Measurements from ENCODE around the gene DHX35.

DHX35 gene

DNA sequence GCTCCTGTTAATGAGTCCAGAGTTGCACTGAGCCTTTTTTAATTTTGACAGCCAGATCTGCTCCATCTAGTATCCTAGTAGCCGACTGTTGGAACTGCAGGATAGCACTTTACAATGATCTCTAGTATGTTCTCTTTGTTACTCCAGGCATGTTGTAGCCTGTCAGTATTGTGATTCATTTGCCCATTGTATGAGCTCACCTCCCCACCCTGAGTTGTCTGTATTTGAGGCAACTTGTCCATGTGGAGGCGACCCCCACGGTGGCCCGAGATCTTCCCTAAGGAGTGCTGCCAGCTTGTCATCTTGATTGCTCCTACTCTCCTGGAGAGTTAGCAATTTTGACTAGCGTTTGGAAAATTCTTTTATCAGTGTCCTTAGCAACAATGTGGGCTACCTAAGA, 67.2 kb downstream of the DHX35 start:
- no peak overlapping the region for H3K9ac ChIP-seq (ENCODE audit: low read depth, low read length)
- H3K4me3 ChIP-seq (ENCODE audit: low read length): no peak overlapping the region
- peaks cover 44% of the 10 kb centered on the region for H3K36me3 ChIP-seq (ENCODE audit: insufficient read depth, low read length)
- H3K4me2 ChIP-seq (ENCODE audit: low read length): no peak overlapping the region
- H3K27me3 ChIP-seq (ENCODE audit: control insufficient read depth, insufficient read depth, low read length): no peaks in the 10 kb centered on the region
- H3K4me1 ChIP-seq (ENCODE audit: control insufficient read depth, insufficient read depth, low read length): no peaks in the 10 kb centered on the region
- no peaks in the 10 kb centered on the region for H3K9me3 ChIP-seq (replicated peaks; ENCODE audit: low read length)

DNA sequence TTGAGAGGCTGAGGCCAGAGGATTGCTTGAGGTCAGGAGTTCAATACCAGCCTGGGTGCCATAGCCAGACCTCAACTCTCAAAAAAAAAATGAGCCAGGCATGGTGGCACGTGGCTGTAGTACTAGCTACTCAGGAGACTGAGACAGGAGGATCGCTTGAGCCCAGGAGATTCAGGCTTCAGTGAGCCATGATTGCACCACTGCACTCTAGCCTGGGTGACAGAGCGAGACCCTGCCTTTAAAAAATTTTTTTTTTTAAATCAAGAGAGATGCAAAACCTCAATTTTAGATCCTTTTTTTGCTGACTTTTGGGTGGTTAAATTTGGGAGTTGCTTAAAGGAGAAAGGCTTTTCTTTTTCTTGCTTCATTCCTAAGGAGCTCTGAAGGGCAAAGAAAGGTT, 70.9 kb downstream of the DHX35 start:
- H3K9ac ChIP-seq (ENCODE audit: low read depth, low read length): no peak overlapping the region
- no peaks in the 10 kb centered on the region for H3K27me3 ChIP-seq (ENCODE audit: control insufficient read depth, insufficient read depth, low read length)
- H3K4me2 ChIP-seq (ENCODE audit: low read length): no peak overlapping the region
- H3K4me3 ChIP-seq (ENCODE audit: low read length): no peak overlapping the region
- H3K9me3 ChIP-seq (replicated peaks; ENCODE audit: low read length): no peaks in the 10 kb centered on the region
- H3K4me1 ChIP-seq (ENCODE audit: control insufficient read depth, insufficient read depth, low read length): no peaks in the 10 kb centered on the region
- H3K36me3 ChIP-seq (ENCODE audit: insufficient read depth, low read length): peaks cover 43% of the 10 kb centered on the region

DNA sequence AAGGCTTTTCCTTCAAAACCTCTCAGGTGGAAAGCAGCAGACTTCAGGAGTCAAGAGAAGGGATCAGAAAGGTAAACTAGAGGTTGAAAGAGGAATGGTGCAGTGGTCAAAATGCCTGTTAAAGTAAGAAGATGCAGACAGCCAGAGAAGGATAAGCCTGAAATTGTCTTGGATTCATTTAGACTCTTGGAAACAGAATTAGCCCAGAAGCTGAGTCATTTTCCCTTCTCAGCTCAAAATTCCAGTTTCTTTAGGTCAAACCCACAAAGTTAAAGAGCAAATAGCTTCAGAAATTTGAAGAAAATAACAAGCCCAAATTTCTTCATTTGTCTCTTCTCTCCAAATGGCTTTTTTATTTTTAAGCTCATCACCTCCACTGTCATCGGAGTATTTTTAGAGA, 73.9 kb downstream of the DHX35 start:
- peaks cover 50% of the 10 kb centered on the region for H3K36me3 ChIP-seq (ENCODE audit: insufficient read depth, low read length)
- no peaks in the 10 kb centered on the region for H3K27me3 ChIP-seq (ENCODE audit: control insufficient read depth, insufficient read depth, low read length)
- H3K4me3 ChIP-seq (ENCODE audit: low read length): no peak overlapping the region
- H3K9ac ChIP-seq (ENCODE audit: low read depth, low read length): no peak overlapping the region
- no peaks in the 10 kb centered on the region for H3K4me1 ChIP-seq (ENCODE audit: control insufficient read depth, insufficient read depth, low read length)
- H3K4me2 ChIP-seq (ENCODE audit: low read length): no peak overlapping the region
- no peaks in the 10 kb centered on the region for H3K9me3 ChIP-seq (replicated peaks; ENCODE audit: low read length)

DNA sequence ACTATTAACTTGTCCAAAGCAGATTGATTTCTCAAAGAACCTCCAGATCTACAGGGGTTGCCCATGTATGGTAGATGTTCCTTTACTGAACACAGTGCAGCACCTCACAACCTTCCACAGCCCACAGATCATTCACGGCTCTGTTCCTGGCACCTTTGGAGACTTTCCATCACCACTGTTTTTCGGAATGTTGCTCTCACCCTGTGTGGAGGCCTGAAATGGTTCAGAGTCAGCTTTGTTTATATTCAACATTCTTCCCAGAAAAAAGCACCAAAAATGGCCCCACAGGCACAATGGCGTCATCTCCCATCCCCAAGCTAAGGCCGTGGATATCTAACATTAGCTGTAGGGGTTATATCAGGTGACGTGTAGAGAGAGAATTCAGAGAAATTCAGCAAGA, 74.7 kb downstream of the DHX35 start:
- peaks cover 50% of the 10 kb centered on the region for H3K36me3 ChIP-seq (ENCODE audit: insufficient read depth, low read length)

DNA sequence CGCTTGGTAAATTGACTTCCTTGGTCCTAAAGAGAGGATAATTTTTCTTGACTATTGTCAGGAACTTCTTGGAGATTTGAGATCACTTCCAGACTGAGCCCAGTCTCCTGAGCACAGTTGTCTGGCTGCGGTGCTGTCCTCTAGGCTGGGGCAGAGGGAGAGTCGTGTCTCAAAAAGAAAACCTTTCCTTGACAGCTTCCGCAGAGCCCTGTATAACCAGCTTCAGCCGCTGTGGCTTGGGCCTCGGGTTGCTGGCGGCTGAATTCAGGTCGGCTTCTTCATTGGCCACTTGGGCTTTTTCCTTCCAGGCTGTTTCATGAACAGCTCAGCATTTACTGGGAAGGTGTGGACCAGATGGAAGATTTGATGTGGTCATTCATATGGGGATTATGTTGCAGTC, 75.9 kb downstream of the DHX35 start:
- Histone ChIP-seq H3K9me3 (replicated peaks; ENCODE audit: low read length) (no peaks in the 10 kb centered on the region), H3K4me2 (ENCODE audit: low read length) (no peak overlapping the region), H3K9ac (ENCODE audit: low read depth, low read length) (no peak overlapping the region), H3K4me3 (ENCODE audit: low read length) (no peak overlapping the region), H3K27me3 (ENCODE audit: control insufficient read depth, insufficient read depth, low read length) (no peaks in the 10 kb centered on the region), H3K4me1 (ENCODE audit: control insufficient read depth, insufficient read depth, low read length) (no peaks in the 10 kb centered on the region), H3K36me3 (ENCODE audit: insufficient read depth, low read length) (peaks cover 45% of the 10 kb centered on the region)

More for the DNA sequence above, 74.7 kb downstream of the DHX35 start:
- no peak overlapping the region for H3K9ac ChIP-seq (ENCODE audit: low read depth, low read length)
- H3K4me1 ChIP-seq (ENCODE audit: control insufficient read depth, insufficient read depth, low read length): no peaks in the 10 kb centered on the region
- H3K9me3 ChIP-seq (replicated peaks; ENCODE audit: low read length): no peaks in the 10 kb centered on the region
- H3K4me2 ChIP-seq (ENCODE audit: low read length): no peak overlapping the region
- H3K4me3 ChIP-seq (ENCODE audit: low read length): no peak overlapping the region
- H3K27me3 ChIP-seq (ENCODE audit: control insufficient read depth, insufficient read depth, low read length): no peaks in the 10 kb centered on the region

DNA sequence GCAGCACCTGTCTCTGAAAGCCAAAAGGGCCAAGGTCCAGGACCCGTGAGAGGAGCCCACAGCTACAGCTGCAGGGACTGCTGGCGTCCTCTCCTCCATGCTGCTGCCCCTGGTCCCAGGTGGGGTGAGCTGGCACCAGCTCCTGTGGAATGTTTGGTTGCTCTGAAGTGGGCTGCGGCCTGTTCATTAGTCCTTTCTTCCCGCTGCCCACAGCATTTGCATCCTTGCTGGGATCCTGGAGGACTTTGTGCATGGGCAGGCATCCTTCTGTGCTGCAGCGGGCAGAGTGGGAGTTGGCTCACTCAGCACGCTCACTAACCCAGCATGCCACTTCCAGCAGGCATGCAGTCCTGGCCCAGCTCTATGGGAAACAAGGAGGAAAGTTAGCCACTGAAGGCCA, 76.4 kb downstream of the DHX35 start:
- Histone ChIP-seq H3K9ac (ENCODE audit: low read depth, low read length) (no peak overlapping the region), H3K4me1 (ENCODE audit: control insufficient read depth, insufficient read depth, low read length) (no peaks in the 10 kb centered on the region), H3K27me3 (ENCODE audit: control insufficient read depth, insufficient read depth, low read length) (no peaks in the 10 kb centered on the region), H3K36me3 (ENCODE audit: insufficient read depth, low read length) (peaks cover 45% of the 10 kb centered on the region), H3K4me3 (ENCODE audit: low read length) (no peak overlapping the region), H3K4me2 (ENCODE audit: low read length) (no peak overlapping the region), H3K9me3 (replicated peaks; ENCODE audit: low read length) (no peaks in the 10 kb centered on the region)

DNA sequence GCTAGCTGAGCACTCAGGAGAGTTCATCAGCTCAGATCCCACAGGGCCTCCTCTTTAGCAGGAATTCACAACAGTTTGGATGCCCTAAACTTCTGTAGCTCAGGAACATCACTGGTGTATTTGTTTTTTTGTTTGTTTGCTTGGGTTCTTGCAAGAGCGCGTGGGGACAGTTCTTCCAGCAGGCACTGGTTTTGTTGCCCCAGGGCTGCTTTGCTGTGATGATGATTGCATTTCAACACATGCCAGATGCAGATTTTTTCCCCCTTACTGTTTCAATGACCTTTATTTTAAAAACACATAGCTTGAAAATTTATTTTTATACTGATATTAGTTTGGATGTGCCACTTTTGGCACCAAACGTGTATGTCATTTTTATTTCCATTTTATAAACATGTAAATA, 77.1 kb downstream of the DHX35 start:
- Histone ChIP-seq H3K4me1 (ENCODE audit: control insufficient read depth, insufficient read depth, low read length) (no peaks in the 10 kb centered on the region), H3K9ac (ENCODE audit: low read depth, low read length) (no peak overlapping the region), H3K4me3 (ENCODE audit: low read length) (no peak overlapping the region), H3K27me3 (ENCODE audit: control insufficient read depth, insufficient read depth, low read length) (no peaks in the 10 kb centered on the region), H3K9me3 (replicated peaks; ENCODE audit: low read length) (no peaks in the 10 kb centered on the region), H3K36me3 (ENCODE audit: insufficient read depth, low read length) (peaks cover 39% of the 10 kb centered on the region), H3K4me2 (ENCODE audit: low read length) (no peak overlapping the region)

DNA sequence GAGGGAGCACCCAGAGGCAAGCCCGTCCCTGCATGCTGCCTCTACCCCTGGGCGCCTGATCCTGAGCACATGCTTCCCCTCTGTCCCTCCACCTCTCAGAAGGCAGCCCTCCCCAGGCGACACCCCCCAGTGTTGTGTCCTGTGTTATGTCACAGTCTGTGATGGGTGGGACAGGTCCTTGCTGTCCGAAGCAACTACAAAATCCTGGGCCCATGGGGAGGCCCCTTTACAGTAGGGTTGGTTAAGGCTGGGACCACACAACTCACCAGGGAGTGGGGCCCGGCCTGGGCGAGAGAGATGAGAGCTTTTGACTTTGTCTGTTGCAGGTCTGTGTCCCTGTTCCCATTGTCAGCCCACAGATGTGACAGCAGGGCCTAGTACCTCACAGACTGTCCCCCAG, 78.0 kb downstream of the DHX35 start:
- no peak overlapping the region for H3K9ac ChIP-seq (ENCODE audit: low read depth, low read length)
- H3K4me2 ChIP-seq (ENCODE audit: low read length): no peak overlapping the region
- peaks cover 37% of the 10 kb centered on the region for H3K36me3 ChIP-seq (ENCODE audit: insufficient read depth, low read length)
- H3K9me3 ChIP-seq (replicated peaks; ENCODE audit: low read length): no peaks in the 10 kb centered on the region
- no peak overlapping the region for H3K4me3 ChIP-seq (ENCODE audit: low read length)
- no peaks in the 10 kb centered on the region for H3K27me3 ChIP-seq (ENCODE audit: control insufficient read depth, insufficient read depth, low read length)
- no peaks in the 10 kb centered on the region for H3K4me1 ChIP-seq (ENCODE audit: control insufficient read depth, insufficient read depth, low read length)

DNA sequence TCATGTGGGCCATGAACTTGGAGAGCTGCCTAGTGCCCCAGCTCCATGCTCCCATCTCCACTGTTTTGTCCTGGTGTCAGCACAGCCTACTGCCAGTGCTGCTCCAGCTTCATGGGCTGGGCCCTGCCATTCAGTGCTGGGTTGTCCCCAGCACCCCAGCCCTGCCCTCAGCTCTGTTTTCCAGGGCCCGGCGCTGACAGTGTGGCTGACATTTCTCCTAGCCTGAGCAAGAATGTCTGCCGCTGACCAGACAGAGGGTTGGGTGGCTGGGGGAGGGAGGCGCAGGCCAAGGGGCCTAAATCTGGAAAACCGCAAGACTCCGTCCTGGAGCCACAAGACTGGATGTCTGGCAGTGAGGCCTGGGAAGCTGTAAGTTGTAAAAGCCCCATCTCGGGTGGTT, 78.9 kb downstream of the DHX35 start:
- Histone ChIP-seq H3K27me3 (ENCODE audit: control insufficient read depth, insufficient read depth, low read length) (no peaks in the 10 kb centered on the region), H3K9ac (ENCODE audit: low read depth, low read length) (no peak overlapping the region), H3K4me3 (ENCODE audit: low read length) (no peak overlapping the region), H3K4me2 (ENCODE audit: low read length) (no peak overlapping the region), H3K36me3 (ENCODE audit: insufficient read depth, low read length) (peaks cover 33% of the 10 kb centered on the region), H3K4me1 (ENCODE audit: control insufficient read depth, insufficient read depth, low read length) (no peaks in the 10 kb centered on the region), H3K9me3 (replicated peaks; ENCODE audit: low read length) (no peaks in the 10 kb centered on the region)

DNA sequence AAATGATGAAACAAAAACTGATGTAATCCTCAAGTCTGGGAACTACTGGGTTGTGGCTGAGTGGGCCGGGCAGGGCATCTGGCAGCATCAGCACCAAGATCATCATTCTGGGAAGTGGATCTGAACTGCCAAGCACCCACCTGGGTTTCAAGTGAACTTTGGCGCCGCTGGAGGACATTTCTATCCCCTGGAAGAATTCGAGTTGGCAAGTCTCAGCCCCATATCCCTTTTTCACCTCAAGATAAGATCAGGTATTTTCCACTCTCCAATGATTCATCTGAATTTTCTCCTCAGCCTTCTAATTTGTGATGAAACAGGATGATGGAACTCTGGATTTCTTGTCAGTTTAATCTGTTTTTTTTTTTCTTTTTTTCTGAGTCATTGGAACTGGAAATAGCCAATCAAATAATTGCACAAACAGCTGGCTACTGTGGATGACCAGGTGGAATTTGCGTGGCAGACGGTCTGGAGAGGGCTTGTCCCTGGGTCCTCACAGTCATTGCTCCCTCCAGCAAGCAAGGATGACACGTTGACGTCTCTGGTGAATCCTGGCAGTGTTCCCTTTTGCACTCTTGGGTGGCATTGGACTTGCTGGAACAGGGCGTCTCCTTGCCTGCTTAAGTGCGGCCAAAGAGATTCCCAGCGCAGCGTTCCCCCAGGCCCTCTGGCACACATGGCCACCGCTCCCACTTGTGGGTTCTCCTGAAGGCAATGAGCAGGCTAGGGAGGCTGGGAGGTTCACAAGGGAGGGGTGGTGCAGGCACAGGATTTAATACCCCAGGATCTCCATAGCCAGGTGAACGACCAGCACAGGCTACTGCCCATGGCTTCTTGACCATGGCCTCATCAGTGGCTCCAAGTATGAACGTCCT, 80.4 kb downstream of the DHX35 start:
- no peak overlapping the region for H3K4me3 ChIP-seq (ENCODE audit: low read length)
- H3K9ac ChIP-seq (ENCODE audit: low read depth, low read length): no peak overlapping the region
- no peaks in the 10 kb centered on the region for H3K9me3 ChIP-seq (replicated peaks; ENCODE audit: low read length)
- H3K27me3 ChIP-seq (ENCODE audit: control insufficient read depth, insufficient read depth, low read length): no peaks in the 10 kb centered on the region
- H3K4me2 ChIP-seq (ENCODE audit: low read length): no peak overlapping the region
- no peaks in the 10 kb centered on the region for H3K4me1 ChIP-seq (ENCODE audit: control insufficient read depth, insufficient read depth, low read length)
- peaks cover 25% of the 10 kb centered on the region for H3K36me3 ChIP-seq (ENCODE audit: insufficient read depth, low read length)

DNA sequence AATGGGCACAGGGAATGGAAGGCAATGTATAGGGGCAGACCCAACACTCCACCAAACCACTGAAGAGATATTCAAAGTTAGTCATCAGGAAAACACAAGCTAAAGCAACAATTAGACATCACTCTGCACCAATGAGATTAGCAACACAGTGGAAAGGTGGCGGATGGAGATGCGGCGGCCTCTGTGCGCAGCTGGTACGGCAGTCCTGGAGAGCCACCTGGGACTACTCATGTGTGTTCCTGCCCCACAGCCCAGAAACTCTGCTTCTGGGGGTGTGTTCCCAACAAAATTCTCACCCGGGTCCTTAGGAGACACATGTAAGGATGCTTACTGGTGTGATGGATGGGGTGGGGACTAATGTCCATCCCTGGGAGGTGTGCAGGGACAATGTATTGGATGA, 82.4 kb downstream of the DHX35 start:
- no peak overlapping the region for H3K9ac ChIP-seq (ENCODE audit: low read depth, low read length)
- H3K36me3 ChIP-seq (ENCODE audit: insufficient read depth, low read length): peaks cover 13% of the 10 kb centered on the region
- no peak overlapping the region for H3K4me3 ChIP-seq (ENCODE audit: low read length)
- H3K9me3 ChIP-seq (replicated peaks; ENCODE audit: low read length): no peaks in the 10 kb centered on the region
- H3K4me2 ChIP-seq (ENCODE audit: low read length): no peak overlapping the region
- H3K27me3 ChIP-seq (ENCODE audit: control insufficient read depth, insufficient read depth, low read length): no peaks in the 10 kb centered on the region
- peaks cover 2% of the 10 kb centered on the region for H3K4me1 ChIP-seq (ENCODE audit: control insufficient read depth, insufficient read depth, low read length)

DNA sequence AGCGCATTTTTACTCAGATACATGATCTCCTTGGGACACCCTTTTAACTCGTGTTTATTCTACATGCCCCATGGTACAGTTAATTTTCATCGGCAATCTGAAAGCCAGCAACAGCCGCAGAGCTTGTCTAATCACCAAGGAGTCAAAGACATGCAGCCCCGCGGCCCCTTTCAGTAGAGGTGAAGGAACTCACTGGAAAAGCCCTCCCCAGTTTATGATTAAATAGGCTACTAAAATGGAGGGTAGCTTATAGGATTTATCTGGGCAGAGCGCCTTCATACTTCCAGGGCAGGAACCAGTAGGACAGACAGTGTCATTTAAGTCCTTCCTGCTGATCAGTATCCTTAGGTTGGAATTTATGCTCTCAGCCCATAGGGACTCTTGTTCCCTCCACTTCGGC, 83.5 kb downstream of the DHX35 start:
- Histone ChIP-seq H3K36me3 (ENCODE audit: insufficient read depth, low read length) (peaks cover 8% of the 10 kb centered on the region), H3K4me2 (ENCODE audit: low read length) (no peak overlapping the region), H3K27me3 (ENCODE audit: control insufficient read depth, insufficient read depth, low read length) (no peaks in the 10 kb centered on the region), H3K9ac (ENCODE audit: low read depth, low read length) (no peak overlapping the region), H3K4me3 (ENCODE audit: low read length) (no peak overlapping the region), H3K4me1 (ENCODE audit: control insufficient read depth, insufficient read depth, low read length) (peaks cover 12% of the 10 kb centered on the region), H3K9me3 (replicated peaks; ENCODE audit: low read length) (no peaks in the 10 kb centered on the region)
